Thoracic aorta (tissue), 2 donors: ENCODE data around the gene RAPGEF3. TPM values are rescaled to one million over a fixed set of nuclear protein-coding genes. Genes with fewer than 3 reads are reported as not detected.
A peak's percentile ranks its signal among the peaks of the same experiment; 100 is the strongest.

Experiments
- ATAC-seq: fragments of 150-250 bp; one replicate; pipeline ENCODE4 v1.8.0; 2017; ENCODE audit warnings: low read depth; ENCODE audit not compliant: insufficient number of reproducible peaks, low FRiP score
- DNase-seq: peaks from one replicate; pipeline ENCODE4 v3.0.0-alpha.2; 2020; ENCODE audit warnings: low spot score
- H3K27ac ChIP-seq, 2 donors: fragments of 200-600 bp; sonication (generic); 1 replicate in 1 of 2; 2 replicates in 1 of 2; pipeline ENCODE4 v1.5.1; 2016; ENCODE audit warnings: mild to moderate bottlenecking in 2 of 2, moderate library complexity in 2 of 2
- H3K27me3 ChIP-seq: fragments of 200-600 bp; sonication (generic); replicated peaks from 2 replicates; pipeline ENCODE4 v1.6.0; 2016; ENCODE audit warnings: mild to moderate bottlenecking; ENCODE audit not compliant: insufficient read depth
- H3K36me3 ChIP-seq: fragments of 200-600 bp; sonication (generic); one replicate; pipeline ENCODE4 v1.5.1; 2016
- H3K4me1 ChIP-seq, 2 donors: fragments of 200-600 bp; sonication (generic); 1 replicate in 1 of 2; 2 replicates in 1 of 2; pipeline versions ENCODE4 v1.5.1 to v1.6.0; 2016; ENCODE audit warnings: low read depth in 2 of 2, mild to moderate bottlenecking in 1 of 2; ENCODE audit not compliant: control insufficient read depth in 1 of 2
- H3K4me3 ChIP-seq: fragments of 200-600 bp; sonication (generic); 2 replicates; pipeline ENCODE4 v1.5.1; 2016; ENCODE audit warnings: mild to moderate bottlenecking
- H3K9me3 ChIP-seq: fragments of 200-600 bp; sonication (generic); 2 replicates; pipeline ENCODE4 v1.5.1; 2016
- CTCF ChIP-seq: fragments of 200-600 bp; sonication (generic); IDR thresholded peaks from one replicate; pipeline ENCODE4 v1.5.1; 2019; ENCODE audit warnings: antibody characterized with exemption
- total RNA-seq, 2 donors: library from RNA; depleted of rRNA; stranded (reverse); fragments of >200 nt; gene quantifications; one replicate each; pipeline versions ENCODE4 v1.1.0 to v1.2.3, GENCODE V29; 2016

RAPGEF3 gene
- total RNA-seq, 2 donors from 2014 or later, result 40.9 to 77.4 TPM

- Histone ChIP-seq H3K4me3 (no peak overlapping the region), H3K36me3 (peaks cover 86% of the 10 kb centered on the region), H3K27ac (peak overlapping the region in 1 of 2 donors; percentile 56), H3K4me1 (no peaks in the 10 kb centered on the region), H3K27me3 (no peaks in the 10 kb centered on the region), H3K9me3 (no peaks in the 10 kb centered on the region)
- no peak for TF ChIP-seq CTCF
- DNase-seq, result no peak
- ATAC-seq, result no peak
Measured at GRCh38 chr12:47786662-47787280, 28.1 kb upstream of the RAPGEF3 start.

- Histone ChIP-seq H3K4me3 (no peak overlapping the region), H3K4me1 (no peaks in the 10 kb centered on the region), H3K9me3 (no peaks in the 10 kb centered on the region), H3K36me3 (peaks cover 79% of the 10 kb centered on the region), H3K27me3 (no peaks in the 10 kb centered on the region), H3K27ac (peak overlapping the region; percentile 39 to 56)
- TF ChIP-seq CTCF, result no peak
- ATAC-seq (no peak), DNase-seq (no peak)
Measured at GRCh38 chr12:47785887-47786661, 27.4 kb upstream of the RAPGEF3 start.

- no peaks in the 10 kb centered on the region for H3K27me3 ChIP-seq
- no peak for TF ChIP-seq CTCF
- peak overlapping the region; percentile 39 to 56 for H3K27ac ChIP-seq
- no peak for ATAC-seq
- no peaks in the 10 kb centered on the region for H3K9me3 ChIP-seq
- no peak for DNase-seq
- no peaks in the 10 kb centered on the region for H3K4me1 ChIP-seq
- H3K4me3 ChIP-seq, result no peak overlapping the region
- H3K36me3 ChIP-seq, result peaks cover 71% of the 10 kb centered on the region
Measured at GRCh38 chr12:47785036-47785886, 26.6 kb upstream of the RAPGEF3 start.

- TF ChIP-seq CTCF, result no peak
- ATAC-seq, result no peak
- no peaks in the 10 kb centered on the region for H3K9me3 ChIP-seq
- H3K36me3 ChIP-seq, result peaks cover 60% of the 10 kb centered on the region
- H3K4me3 ChIP-seq, result no peak overlapping the region
- peaks cover 0 to 6% of the 10 kb centered on the region in 2 donors for H3K4me1 ChIP-seq
- H3K27me3 ChIP-seq, result no peaks in the 10 kb centered on the region
- peak overlapping the region in 1 of 2 donors; percentile 47 for H3K27ac ChIP-seq
- no peak for DNase-seq
Measured at GRCh38 chr12:47783821-47784819, 25.4 kb upstream of the RAPGEF3 start.
